GM06990 (cell line): ENCODE results near the gene OPCML.

Source experiments
- DNase-seq: peaks from one replicate; pipeline ENCODE4 v3.0.0-alpha.2; 2011; ENCODE audit not compliant: insufficient read length; ENCODE audit errors: extremely low read depth
- H3K27me3 ChIP-seq: replicated peaks from 2 replicates; pipeline ENCODE4 v1.6.0; 2011; ENCODE audit warnings: low read length; ENCODE audit not compliant: control insufficient read depth, insufficient read depth
- H3K36me3 ChIP-seq: 2 replicates; pipeline ENCODE4 v1.5.1; 2011; ENCODE audit warnings: low read length; ENCODE audit not compliant: control insufficient read depth, insufficient read depth
- H3K4me3 ChIP-seq: replicated peaks from 2 replicates; pipeline ENCODE4 v1.5.1; 2011; ENCODE audit warnings: low read depth, mild to moderate bottlenecking, control low read depth, low read length
- CTCF ChIP-seq: IDR thresholded peaks from 2 replicates; pipeline ENCODE4 v1.5.1; 2011; ENCODE audit warnings: low read length, control low read depth, mild to moderate bottlenecking, inconsistent platforms; ENCODE audit not compliant: insufficient read depth, poor library complexity, severe bottlenecking

OPCML gene

DNA sequence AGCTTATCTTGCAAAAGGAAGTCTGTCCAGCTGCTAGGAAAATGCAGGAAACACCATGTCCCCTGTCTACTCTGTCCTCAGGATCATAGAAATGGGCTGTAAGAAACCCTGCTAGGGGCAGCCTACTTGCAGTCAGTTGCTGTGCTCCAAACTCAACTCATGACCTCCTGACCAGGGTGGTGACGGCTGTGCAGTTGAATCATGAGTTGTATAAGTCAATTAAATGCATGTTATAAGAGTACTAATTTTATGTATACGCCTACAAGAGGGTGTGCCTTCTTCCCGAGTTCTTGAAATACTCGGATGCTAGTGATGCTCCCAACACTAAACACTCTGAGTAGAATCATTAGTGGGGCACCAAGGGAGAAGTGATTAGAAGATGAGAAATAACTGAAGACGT is 776.4 kb downstream of the OPCML start:
- DNase-seq, result no peak
- Histone ChIP-seq H3K27me3 (no peaks in the 10 kb centered on the region), H3K4me3 (no peak overlapping the region), H3K36me3 (no peaks in the 10 kb centered on the region)
- TF ChIP-seq CTCF, result no peak

- DNase-seq, result no peak
- no peak overlapping the region for H3K4me3 ChIP-seq
- no peaks in the 10 kb centered on the region; the same call in 1 of the 2 replicates for H3K27me3 ChIP-seq
- no peak for TF ChIP-seq CTCF
- no peaks in the 10 kb centered on the region for H3K36me3 ChIP-seq
These were observed 780.6 kb downstream of the OPCML start for GRCh38 chr11:132751516-132752250.

DNA sequence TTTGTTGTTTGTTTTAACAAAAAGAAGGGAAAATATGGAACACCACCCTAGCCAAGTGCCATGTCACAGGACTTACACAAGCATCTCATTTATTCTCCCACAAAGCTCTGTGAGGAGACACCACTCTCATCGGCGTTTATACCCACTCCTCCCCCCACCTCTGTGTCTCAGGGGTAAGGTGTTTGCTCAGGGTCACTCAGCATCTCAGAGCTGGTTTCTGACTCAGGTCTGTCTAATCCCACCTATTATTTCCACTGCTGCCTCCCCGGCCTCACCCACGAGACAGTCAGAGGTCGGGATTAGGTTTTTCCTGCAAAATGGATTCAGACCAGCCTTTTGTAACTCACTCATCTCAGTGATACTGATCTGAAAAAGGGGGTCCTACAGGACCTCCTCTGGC is 786.0 kb downstream of the OPCML start:
- no peak for DNase-seq
- no peak for TF ChIP-seq CTCF
- H3K36me3 ChIP-seq, result no peaks in the 10 kb centered on the region
- no peak overlapping the region for H3K4me3 ChIP-seq
- no peaks in the 10 kb centered on the region; the same call in 1 of the 2 replicates for H3K27me3 ChIP-seq

GRCh38 chr11:132745306-132745705 is 787.0 kb downstream of the OPCML start:
- Histone ChIP-seq H3K4me3 (no peak overlapping the region), H3K36me3 (no peaks in the 10 kb centered on the region), H3K27me3 (no peaks in the 10 kb centered on the region; the same call in 1 of the 2 replicates)
- DNase-seq, result no peak
- no peak for TF ChIP-seq CTCF

DNA sequence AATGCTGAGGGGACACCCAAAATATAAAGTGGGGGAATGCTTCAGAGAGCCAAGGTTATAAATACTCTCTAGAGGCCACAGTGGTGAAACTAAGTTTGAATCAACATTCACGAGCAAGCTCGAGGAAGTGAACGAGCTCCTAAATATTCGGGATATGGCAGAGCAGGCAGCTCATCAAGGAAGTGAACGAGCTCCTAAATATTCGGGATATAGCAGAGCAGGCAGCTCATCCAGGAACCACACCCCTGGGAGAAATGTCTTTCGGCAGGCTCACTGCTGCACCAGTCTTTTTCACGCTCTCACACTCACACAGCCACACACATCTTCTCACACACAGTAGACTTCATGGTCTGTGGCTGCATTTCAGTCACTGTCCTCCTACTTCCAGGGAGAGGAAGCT is 787.5 kb downstream of the OPCML start:
- no peak for TF ChIP-seq CTCF
- Histone ChIP-seq H3K36me3 (no peaks in the 10 kb centered on the region), H3K27me3 (no peaks in the 10 kb centered on the region; the same call in 1 of the 2 replicates), H3K4me3 (no peak overlapping the region)
- DNase-seq, result no peak
